Testis (tissue), 3 donors: Measurements from ENCODE around the gene RPTOR. TPM values are rescaled to one million over a fixed set of nuclear protein-coding genes. Genes with fewer than 3 reads are reported as not detected.

ENCODE experiments used
- DNase-seq: peaks from one replicate; pipeline ENCODE4 v3.0.0-alpha.2; 2019
- H3K27ac ChIP-seq, 2 donors: fragments of 200-600 bp; sonication (generic); one replicate each; pipeline ENCODE4 v1.5.1; 2019
- H3K27me3 ChIP-seq: fragments of 200-600 bp; sonication (generic); one replicate; pipeline ENCODE4 v1.5.1; 2019
- H3K36me3 ChIP-seq: fragments of 200-600 bp; sonication (generic); one replicate; pipeline ENCODE4 v1.5.1; 2017; ENCODE audit warnings: low read depth; ENCODE audit errors: missing control alignments
- H3K4me1 ChIP-seq: fragments of 200-600 bp; sonication (generic); one replicate; pipeline ENCODE4 v1.5.1; 2019
- H3K4me3 ChIP-seq, 2 donors: fragments of 200-600 bp; sonication (generic); one replicate each; pipeline ENCODE4 v1.5.1; 2017 to 2019
- H3K9me3 ChIP-seq: fragments of 200-600 bp; sonication (generic); one replicate; pipeline ENCODE4 v1.5.1; 2017
- POLR2A ChIP-seq: fragments of 450-650 bp; IDR thresholded peaks from one replicate; pipeline ENCODE4 v1.6.1; 2017; ENCODE audit warnings: antibody characterized with exemption, mild to moderate bottlenecking, moderate library complexity
- WGBS, 2 donors: methylation state at CpG; one replicate each; pipeline ENCODE4 v1.1.5; 2018; 5-methylcytosine and 5-hydroxymethylcytosine counted together
- intact Hi-C: fragments of 100-400 bp; cut with DNase I; formaldehyde crosslinking; loops from one replicate; pipeline ENCODE4 v1.15.1; 2023; ENCODE audit warnings: low total_unique reads
- polyA plus RNA-seq: library from polyadenylated mRNA; stranded (reverse); fragments of 350-450 nt; fragmentation: Illumina TruSeq; extraction: RNeasy Lipid Tissue Mini Kit (QIAGEN cat#74804); gene quantifications from one replicate; pipeline ENCODE4 v1.2.3, GENCODE V29; 2014; ENCODE audit warnings: low read depth, low replicate concordance; ENCODE audit not compliant: insufficient read depth
- total RNA-seq, 2 donors: library from RNA; depleted of rRNA; stranded (reverse); fragments of >200 nt; gene quantifications; one replicate each; pipeline ENCODE4 v1.2.3, GENCODE V29; 2016
- TF ChIP-seq, protein P1 (sequence below), 3 experiments: fragments of 450-650 bp in 2 of 3; fragments of 200-600 bp in 1 of 3; sonication (generic) in 1 of 3; IDR thresholded peaks; one replicate each; pipeline ENCODE4 v1.5.1; 2016 to 2019; ENCODE audit warnings: antibody characterized with exemption in 3 of 3, mild to moderate bottlenecking in 2 of 3, moderate library complexity in 1 of 3

The RPTOR gene
- total and polyA plus RNA-seq, 3 donors from 2014 or later: 21.8 to 68.3 (median 56.6) TPM

DNA sequence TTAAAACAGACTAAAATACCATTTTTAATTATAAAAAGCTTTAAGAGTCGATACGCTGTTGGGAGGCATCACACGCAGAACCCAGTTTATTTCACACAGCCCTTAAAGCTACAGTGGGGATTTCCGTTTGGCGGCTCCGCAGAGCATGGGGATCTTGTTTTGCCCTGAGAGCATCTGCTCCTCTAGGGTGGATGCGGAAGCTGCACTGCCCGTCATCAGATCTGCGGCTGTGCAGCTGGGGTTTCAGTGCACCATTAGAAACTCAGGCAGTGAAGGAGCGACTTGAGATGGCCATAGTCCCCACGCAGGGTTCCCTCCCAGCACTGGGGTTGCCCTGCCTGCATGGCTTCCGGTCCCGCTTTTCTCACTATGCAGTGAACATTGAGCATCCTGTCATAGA, 384.8 kb downstream of the RPTOR start:
- TF ChIP-seq POLR2A: no peak
- TF ChIP-seq, protein P1, sequence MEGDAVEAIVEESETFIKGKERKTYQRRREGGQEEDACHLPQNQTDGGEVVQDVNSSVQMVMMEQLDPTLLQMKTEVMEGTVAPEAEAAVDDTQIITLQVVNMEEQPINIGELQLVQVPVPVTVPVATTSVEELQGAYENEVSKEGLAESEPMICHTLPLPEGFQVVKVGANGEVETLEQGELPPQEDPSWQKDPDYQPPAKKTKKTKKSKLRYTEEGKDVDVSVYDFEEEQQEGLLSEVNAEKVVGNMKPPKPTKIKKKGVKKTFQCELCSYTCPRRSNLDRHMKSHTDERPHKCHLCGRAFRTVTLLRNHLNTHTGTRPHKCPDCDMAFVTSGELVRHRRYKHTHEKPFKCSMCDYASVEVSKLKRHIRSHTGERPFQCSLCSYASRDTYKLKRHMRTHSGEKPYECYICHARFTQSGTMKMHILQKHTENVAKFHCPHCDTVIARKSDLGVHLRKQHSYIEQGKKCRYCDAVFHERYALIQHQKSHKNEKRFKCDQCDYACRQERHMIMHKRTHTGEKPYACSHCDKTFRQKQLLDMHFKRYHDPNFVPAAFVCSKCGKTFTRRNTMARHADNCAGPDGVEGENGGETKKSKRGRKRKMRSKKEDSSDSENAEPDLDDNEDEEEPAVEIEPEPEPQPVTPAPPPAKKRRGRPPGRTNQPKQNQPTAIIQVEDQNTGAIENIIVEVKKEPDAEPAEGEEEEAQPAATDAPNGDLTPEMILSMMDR (IDR thresholded peaks at IDR 0.05): no peak
- Histone ChIP-seq H3K9me3 (no peaks in the 10 kb centered on the region), H3K4me1 (no peaks in the 10 kb centered on the region), H3K27me3 (no peaks in the 10 kb centered on the region), H3K36me3 (no peaks in the 10 kb centered on the region), H3K27ac (no peak overlapping the region), H3K4me3 (no peak overlapping the region)
- WGBS, 2 donors: 93 to 98% methylated on average over 13 of the region's 13 CpGs
- intact Hi-C loops: no loop called here
- DNase-seq: no peak

DNA sequence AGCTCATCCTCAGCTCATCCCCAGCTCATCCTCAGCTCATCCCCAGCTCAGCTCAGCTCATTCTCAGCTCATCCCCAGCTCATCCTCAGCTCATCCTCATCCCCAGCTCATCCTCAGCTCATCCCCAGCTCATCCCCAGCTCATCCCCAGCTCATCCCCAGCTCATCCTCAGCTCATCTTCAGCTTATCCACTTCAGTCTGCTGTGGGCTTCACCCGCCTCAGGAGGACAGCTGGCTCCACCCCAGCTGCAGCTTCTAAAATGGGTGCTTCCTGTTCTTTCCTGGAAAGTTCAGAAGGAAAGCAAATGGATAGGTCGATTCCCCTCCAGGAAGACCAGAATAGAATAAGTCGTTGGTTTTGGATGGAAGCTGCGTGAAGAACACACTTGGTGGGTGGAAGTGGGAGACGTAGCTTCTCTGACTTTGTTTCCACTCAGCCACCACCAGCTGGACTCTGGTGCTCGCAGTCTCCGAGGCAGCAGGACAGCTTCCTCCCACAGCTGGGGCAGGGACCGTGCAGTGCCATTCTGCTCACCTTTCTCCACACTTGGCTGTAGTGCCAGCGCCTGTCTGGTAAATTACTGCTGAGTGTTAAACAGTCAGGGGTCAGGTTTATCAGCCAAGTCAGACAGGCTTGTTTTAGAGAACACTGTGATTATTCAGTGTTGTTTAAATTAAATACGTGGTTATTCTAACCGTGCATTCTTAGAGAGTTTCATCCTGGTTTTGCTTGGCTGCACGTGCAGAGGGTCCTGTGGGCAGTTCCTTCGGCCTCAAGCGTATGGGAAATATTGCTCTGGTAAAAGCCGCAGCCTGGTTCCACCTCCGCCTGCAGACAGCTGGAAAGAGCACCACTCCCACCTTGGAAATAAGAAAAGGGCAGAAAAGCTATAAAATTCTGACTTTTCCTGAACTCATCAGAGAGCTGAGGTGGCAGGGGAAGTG, 386.0 kb downstream of the RPTOR start:
- no peak overlapping the region for H3K27ac ChIP-seq
- intact Hi-C loops: no loop called here
- TF ChIP-seq, protein P1 (IDR thresholded peaks at IDR 0.05): no peak
- no peak for TF ChIP-seq POLR2A
- no peaks in the 10 kb centered on the region for H3K9me3 ChIP-seq
- no peaks in the 10 kb centered on the region for H3K27me3 ChIP-seq
- H3K4me3 ChIP-seq: no peak overlapping the region
- H3K36me3 ChIP-seq: no peaks in the 10 kb centered on the region
- WGBS, 2 donors: 78 to 79% methylated on average over 16 of the region's 16 CpGs
- H3K4me1 ChIP-seq: no peaks in the 10 kb centered on the region
- DNase-seq: no peak

DNA sequence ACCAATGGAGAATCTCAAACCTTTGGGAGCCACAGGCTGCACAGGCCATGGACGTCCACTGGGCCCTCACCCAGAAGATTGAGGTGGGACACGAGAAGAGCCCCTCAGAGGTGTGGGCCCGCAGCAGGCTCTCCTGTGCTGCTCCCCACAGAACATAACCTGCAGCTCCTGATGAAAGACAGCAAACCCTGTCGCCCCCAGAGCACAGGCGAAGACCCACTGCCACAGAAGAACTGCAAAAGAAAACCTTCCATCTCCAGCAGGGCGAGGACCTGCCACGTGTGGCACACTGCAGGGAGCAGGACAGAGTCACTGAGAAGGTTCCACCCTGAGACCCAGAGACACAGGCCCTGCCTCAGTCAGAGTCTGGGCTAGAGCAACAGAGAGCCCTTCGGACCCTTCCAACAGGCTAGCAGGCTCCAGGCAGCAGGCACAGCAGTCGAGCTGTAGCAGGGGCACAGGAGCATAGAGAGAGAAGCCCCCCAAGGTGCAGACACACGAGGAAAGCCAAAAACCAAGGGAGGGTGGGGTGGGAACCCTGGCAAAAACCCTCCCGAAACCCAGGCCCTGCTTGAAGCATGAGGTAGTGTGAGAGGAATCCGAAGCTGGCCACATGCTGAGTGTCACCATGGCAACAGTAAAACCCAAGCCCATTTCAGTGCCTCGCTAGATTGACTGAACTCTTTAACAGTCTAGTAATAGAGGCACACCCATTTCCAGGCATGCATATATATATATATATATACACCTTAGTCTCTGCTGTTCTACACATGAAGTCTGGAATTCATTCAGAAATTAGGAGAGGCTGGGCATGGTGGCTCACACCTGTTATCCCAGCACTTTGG, 387.0 kb downstream of the RPTOR start:
- TF ChIP-seq, protein P1 (IDR thresholded peaks at IDR 0.05): no peak
- no peak for TF ChIP-seq POLR2A
- H3K9me3 ChIP-seq: no peaks in the 10 kb centered on the region
- intact Hi-C loops: no loop called here
- H3K4me1 ChIP-seq: no peaks in the 10 kb centered on the region
- H3K27ac ChIP-seq: no peak overlapping the region
- no peak overlapping the region for H3K4me3 ChIP-seq
- no peaks in the 10 kb centered on the region for H3K36me3 ChIP-seq
- DNase-seq: no peak
- 91 to 92% methylated on average over 13 of the region's 13 CpGs for WGBS, 2 donors
- H3K27me3 ChIP-seq: no peaks in the 10 kb centered on the region

DNA sequence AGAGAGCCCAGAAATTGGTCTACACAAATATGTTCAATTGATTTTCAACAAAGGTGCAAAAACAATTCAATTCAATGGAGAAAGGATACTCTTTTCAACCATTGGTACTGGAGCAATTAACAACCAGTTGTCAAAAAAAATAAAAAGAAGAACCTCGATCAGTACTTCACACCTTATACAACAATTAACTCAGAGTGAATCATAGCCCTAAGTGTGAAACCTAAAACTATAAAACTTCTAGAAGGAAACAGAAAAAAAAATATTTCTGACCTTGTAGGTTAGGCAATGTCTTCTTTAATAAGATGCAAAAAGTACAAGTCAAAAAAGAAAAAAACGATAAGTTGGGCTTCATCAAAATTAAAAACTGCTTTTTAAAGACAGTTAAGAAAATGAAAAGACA, 390.9 kb downstream of the RPTOR start:
- intact Hi-C loops: no loop called here
- DNase-seq: no peak
- Histone ChIP-seq H3K4me3 (no peak overlapping the region), H3K4me1 (no peaks in the 10 kb centered on the region), H3K27ac (no peak overlapping the region), H3K9me3 (no peaks in the 10 kb centered on the region), H3K36me3 (no peaks in the 10 kb centered on the region), H3K27me3 (no peaks in the 10 kb centered on the region)
- WGBS, 2 donors: 86 to 95% methylated on average over 2 of the region's 2 CpGs
- TF ChIP-seq POLR2A: no peak
- TF ChIP-seq, protein P1 (IDR thresholded peaks at IDR 0.05): no peak
